SK-N-MC (cell line): ENCODE measurements around the gene ATRNL1.

Source experiments
- EZH2 ChIP-seq: fragments of 200-600 bp; sonication (generic); IDR thresholded peaks from one replicate; pipeline ENCODE4 v1.6.1; 2017; ENCODE audit warnings: antibody characterized with exemption
- POLR2AphosphoS5 ChIP-seq: IDR thresholded peaks from 2 replicates; pipeline ENCODE4 v1.6.1; 2012; ENCODE audit warnings: mild to moderate bottlenecking, low read depth, low read length, borderline replicate concordance

- no peak for TF ChIP-seq EZH2
- TF ChIP-seq POLR2AphosphoS5, result no peak
These were observed 881.8 kb downstream of the ATRNL1 start for GRCh38 chr10:115974816-115975430.
